ENCODE results near the gene MBL2.

DNA sequence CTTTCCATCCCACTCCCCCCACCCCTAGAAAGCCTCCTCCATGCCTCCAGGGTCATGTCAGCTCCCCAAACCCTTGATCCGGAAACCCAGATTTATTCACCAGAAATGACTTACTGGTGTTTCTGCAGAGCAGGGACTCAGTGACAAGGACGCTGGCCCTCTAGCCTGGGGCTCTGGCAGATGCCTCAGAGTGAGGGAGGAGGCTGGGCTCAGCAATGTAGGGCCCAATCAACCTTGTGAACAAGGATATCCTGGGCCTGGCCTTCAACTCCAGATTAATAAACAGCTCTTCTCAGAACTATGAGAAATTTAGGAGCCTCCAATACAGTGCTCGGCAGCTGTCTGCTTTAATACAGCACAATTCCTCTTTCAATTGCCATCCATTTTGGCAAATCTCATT, at the start of gene MBL2:
- no peak for TF ChIP-seq CTCF (IDR thresholded peaks at IDR 0.05)
- TF ChIP-seq POLR2A (IDR thresholded peaks at IDR 0.05), result no peak
